ENCODE results near the gene IGF2. TPM values are rescaled to one million over a fixed set of nuclear protein-coding genes. Genes with fewer than 3 reads are reported as not detected.

IGF2 gene
- total RNA-seq, 1 experiment from 2014 or later = 1.5 TPM

GRCh38 chr11:2093575-2094353, 45.4 kb downstream of the IGF2 start:
- DNase-seq (ENCODE audit: low spot score) (no peak), ATAC-seq (no peak)
- Mint-ChIP-seq H3K4me1 (peaks cover 15% of the 10 kb centered on the region), H3K4me3 (no peak overlapping the region), H3K9me3 (no peaks in the 10 kb centered on the region), H3K36me3 (no peaks in the 10 kb centered on the region), H3K27ac (no peak overlapping the region), H3K27me3 (ENCODE audit: low read depth) (peaks cover 4% of the 10 kb centered on the region)
- no peak for TF ChIP-seq OVOL2 (CRISPR knock-in tag; IDR thresholded peaks at IDR 0.05; ENCODE audit: borderline replicate concordance)
- no peak for TF ChIP-seq MLX (CRISPR knock-in tag; IDR thresholded peaks at IDR 0.05)
- TF ChIP-seq ATF6 (CRISPR knock-in tag; IDR thresholded peaks at IDR 0.05) = no peak
- TF ChIP-seq TCF7 (CRISPR knock-in tag; IDR thresholded peaks at IDR 0.05; ENCODE audit: low read depth) = no peak
- no peak for TF ChIP-seq ERG (CRISPR knock-in tag; IDR thresholded peaks at IDR 0.05)
- TF ChIP-seq ZNF532 (CRISPR knock-in tag; IDR thresholded peaks at IDR 0.05; ENCODE audit: borderline replicate concordance) = no peak
- no peak for TF ChIP-seq STAT6 (CRISPR knock-in tag; conservative IDR thresholded peaks at IDR 0.05; ENCODE audit: low read depth)
- no peak for TF ChIP-seq PRDM15 (CRISPR knock-in tag; IDR thresholded peaks at IDR 0.05)
- no peak for TF ChIP-seq ESRRA (CRISPR knock-in tag; IDR thresholded peaks at IDR 0.05; ENCODE audit: borderline replicate concordance)
- TF ChIP-seq ARID4B (CRISPR knock-in tag; IDR thresholded peaks at IDR 0.05; ENCODE audit: borderline replicate concordance) = no peak
- TF ChIP-seq ZNF281 (CRISPR knock-in tag; IDR thresholded peaks at IDR 0.05) = no peak
- TF ChIP-seq CBFB (CRISPR knock-in tag; IDR thresholded peaks at IDR 0.05; ENCODE audit: low read depth) = no peak
- CTCF ChIA-PET = interaction anchor here (0.9 to 2.0 kb wide), 2 partner anchors 19 to 58 kb away, joined by 4 to 11 read pairs; no protein-coding TSS in a partner anchor
- POLR2A ChIA-PET = no interaction called here
